Stomach (tissue), 9 donors: ENCODE data around the gene HOXD1. TPM values are rescaled to one million over a fixed set of nuclear protein-coding genes. Genes with fewer than 3 reads are reported as not detected.

ENCODE experiments used
- DNase-seq, 2 donors: peaks; one replicate each; pipeline versions ENCODE4 v3.0.0 to v3.0.0-alpha.2; 2013 to 2019
- H3K27ac ChIP-seq, 5 donors: fragments of 200-600 bp in 4 of 5; sonication (generic) in 4 of 5; one replicate each; pipeline ENCODE4 v1.5.1; 2013 to 2019; ENCODE audit warnings: mild to moderate bottlenecking in 1 of 5, moderate library complexity in 1 of 5
- H3K27me3 ChIP-seq, 3 donors: fragments of 200-600 bp; sonication (generic); one replicate each; pipeline ENCODE4 v1.5.1; 2017 to 2019; ENCODE audit warnings: mixed run types in 1 of 3
- H3K36me3 ChIP-seq, 4 donors: fragments of 200-600 bp; sonication (generic); 1 replicate in 3 of 4; 2 replicates in 1 of 4; pipeline ENCODE4 v1.5.1; 2016 to 2019
- H3K4me1 ChIP-seq, 4 donors: fragments of 200-600 bp; sonication (generic); one replicate each; pipeline ENCODE4 v1.5.1; 2016 to 2019
- H3K4me3 ChIP-seq, 4 donors: fragments of 200-600 bp; sonication (generic) in 3 of 4; one replicate each; pipeline ENCODE4 v1.5.1; 2016 to 2019; ENCODE audit warnings: mild to moderate bottlenecking in 1 of 4
- H3K9me3 ChIP-seq, 4 donors: fragments of 200-600 bp; sonication (generic); one replicate each; pipeline ENCODE4 v1.5.1; 2016 to 2019
- CTCF ChIP-seq, 7 experiments: fragments of 450-650 bp in 4 of 7; fragments of 200-600 bp in 3 of 7; sonication (generic) in 3 of 7; IDR thresholded peaks; one replicate each; pipeline ENCODE4 v1.5.1; 2016 to 2019; ENCODE audit warnings: antibody characterized with exemption in 7 of 7, control low read depth in 2 of 7, mild to moderate bottlenecking in 1 of 7
- EP300 ChIP-seq: sonication (generic); formaldehyde crosslinking; IDR thresholded peaks from one replicate; pipeline ENCODE4 v1.6.1; 2017; ENCODE audit warnings: antibody characterized with exemption
- POLR2A ChIP-seq, 4 donors: fragments of 450-650 bp; IDR thresholded peaks; one replicate each; pipeline ENCODE4 v1.6.1; 2016; ENCODE audit warnings: antibody characterized with exemption in 4 of 4, control low read depth in 2 of 4, mild to moderate bottlenecking in 1 of 4, moderate library complexity in 1 of 4
- POLR2AphosphoS5 ChIP-seq, 3 donors: sonication (generic); formaldehyde crosslinking; IDR thresholded peaks; one replicate each; pipeline ENCODE4 v1.6.1; 2016; ENCODE audit warnings: antibody characterized with exemption in 3 of 3
- WGBS, 5 donors: extraction: QIAGEN DNeasy Blood & Tissue Kit in 3 of 5; methylation state at CpG; one replicate each; pipeline versions ENCODE4 v1.1.5 to v1.1.7; 2013 to 2018; 5-methylcytosine and 5-hydroxymethylcytosine counted together
- intact Hi-C: fragments of 100-400 bp; cut with DNase I; formaldehyde crosslinking; loops from one replicate; pipeline ENCODE4 v1.15.1; 2023; ENCODE audit warnings: low total_unique reads
- polyA plus RNA-seq, 3 donors: library from polyadenylated mRNA; stranded (reverse); fragments of 200-250 nt; gene quantifications; one replicate each; pipeline ENCODE4 v1.2.3, GENCODE V29; 2013
- total RNA-seq, 5 donors: library from RNA; depleted of rRNA; stranded (reverse); fragments of >200 nt; gene quantifications; one replicate each; pipeline versions ENCODE4 v1.1.0 to v1.2.3, GENCODE V29; 2014 to 2016
- donor health status: healthy with polysubstance abuse.
- donor health status: Bipolar disorder and iron deficiency.
- donor health status: healthy.

The HOXD1 gene
- total and polyA plus RNA-seq, 8 donors = 0.12 to 0.23 (median 0.18) TPM; not detected in 5

- H3K27me3 ChIP-seq = peaks cover 28 to 100% (median 96%) of the 10 kb centered on the region in 3 donors
Observed at GRCh38 chr2:176164201-176164600, 24.3 kb upstream of the HOXD1 start.

GRCh38 chr2:176164611-176165369, 23.7 kb upstream of the HOXD1 start:
- Histone ChIP-seq H3K4me1 (peaks cover 8 to 42% (median 18%) of the 10 kb centered on the region in 4 donors), H3K27ac (no peak overlapping the region), H3K27me3 (peaks cover 26 to 100% (median 95%) of the 10 kb centered on the region in 3 donors), H3K4me3 (no peak overlapping the region), H3K36me3 (no peaks in the 10 kb centered on the region), H3K9me3 (peaks cover 0 to 12% (median 3%) of the 10 kb centered on the region in 4 donors)
- TF ChIP-seq CTCF (IDR thresholded peaks at IDR 0.05) (no peak), POLR2AphosphoS5 (IDR thresholded peaks at IDR 0.05) (no peak), POLR2A (IDR thresholded peaks at IDR 0.05) (no peak), EP300 (no peak)
- intact Hi-C loops = no loop called here
- no peak for DNase-seq
- 8 to 22% (median 10%) methylated on average over 35 to 52 of the region's 52 CpGs for WGBS, 5 donors

More at GRCh38 chr2:176164201-176164600, 24.3 kb upstream of the HOXD1 start:
- no peak overlapping the region for H3K4me3 ChIP-seq
- peaks cover 0 to 12% (median 3%) of the 10 kb centered on the region in 4 donors for H3K9me3 ChIP-seq
- intact Hi-C loops = no loop called here
- WGBS, 5 donors = 14 to 28% (median 20%) methylated on average over 13 of the region's 13 CpGs
- DNase-seq = no peak
- peaks cover 12 to 48% (median 22%) of the 10 kb centered on the region in 4 donors for H3K4me1 ChIP-seq
- H3K27ac ChIP-seq = no peak overlapping the region
- TF ChIP-seq CTCF (IDR thresholded peaks at IDR 0.05) (no peak), POLR2AphosphoS5 (IDR thresholded peaks at IDR 0.05) (no peak), EP300 (no peak), POLR2A (IDR thresholded peaks at IDR 0.05) (no peak)
- H3K36me3 ChIP-seq = no peaks in the 10 kb centered on the region

- intact Hi-C loops = no loop called here
- Histone ChIP-seq H3K4me1 (peaks cover 2 to 35% (median 11%) of the 10 kb centered on the region in 4 donors), H3K27ac (no peak overlapping the region), H3K9me3 (peaks cover 0 to 12% (median 3%) of the 10 kb centered on the region in 4 donors), H3K4me3 (no peak overlapping the region), H3K27me3 (peaks cover 24 to 100% (median 95%) of the 10 kb centered on the region in 3 donors), H3K36me3 (no peaks in the 10 kb centered on the region)
- WGBS, 5 donors = 3 to 18% (median 10%) methylated on average over 26 of the region's 26 CpGs
- TF ChIP-seq POLR2A (IDR thresholded peaks at IDR 0.05) = no peak
- TF ChIP-seq EP300 = no peak
- no peak for TF ChIP-seq POLR2AphosphoS5 (IDR thresholded peaks at IDR 0.05)
- no peak for TF ChIP-seq CTCF (IDR thresholded peaks at IDR 0.05)
- DNase-seq = no peak
Observed at GRCh38 chr2:176165370-176166050, 23.0 kb upstream of the HOXD1 start.

- WGBS, 5 donors = 17 to 27% (median 24%) methylated on average over 2 of the region's 2 CpGs
- H3K4me1 ChIP-seq = peaks cover 0 to 29% (median 7%) of the 10 kb centered on the region in 4 donors
- intact Hi-C loops = no loop called here
Observed at GRCh38 chr2:176166272-176166671, 22.2 kb upstream of the HOXD1 start.

More at GRCh38 chr2:176166272-176166671, 22.2 kb upstream of the HOXD1 start:
- Histone ChIP-seq H3K27me3 (peaks cover 23 to 100% (median 95%) of the 10 kb centered on the region in 3 donors), H3K36me3 (no peaks in the 10 kb centered on the region), H3K4me3 (no peak overlapping the region), H3K27ac (no peak overlapping the region), H3K9me3 (peaks cover 0 to 12% (median 3%) of the 10 kb centered on the region in 4 donors)
- TF ChIP-seq CTCF (IDR thresholded peaks at IDR 0.05) (no peak), POLR2A (IDR thresholded peaks at IDR 0.05) (no peak), POLR2AphosphoS5 (IDR thresholded peaks at IDR 0.05) (no peak), EP300 (no peak)
- DNase-seq = no peak
